Measurements from ENCODE around the gene OGFOD2.

The OGFOD2 gene

DNA sequence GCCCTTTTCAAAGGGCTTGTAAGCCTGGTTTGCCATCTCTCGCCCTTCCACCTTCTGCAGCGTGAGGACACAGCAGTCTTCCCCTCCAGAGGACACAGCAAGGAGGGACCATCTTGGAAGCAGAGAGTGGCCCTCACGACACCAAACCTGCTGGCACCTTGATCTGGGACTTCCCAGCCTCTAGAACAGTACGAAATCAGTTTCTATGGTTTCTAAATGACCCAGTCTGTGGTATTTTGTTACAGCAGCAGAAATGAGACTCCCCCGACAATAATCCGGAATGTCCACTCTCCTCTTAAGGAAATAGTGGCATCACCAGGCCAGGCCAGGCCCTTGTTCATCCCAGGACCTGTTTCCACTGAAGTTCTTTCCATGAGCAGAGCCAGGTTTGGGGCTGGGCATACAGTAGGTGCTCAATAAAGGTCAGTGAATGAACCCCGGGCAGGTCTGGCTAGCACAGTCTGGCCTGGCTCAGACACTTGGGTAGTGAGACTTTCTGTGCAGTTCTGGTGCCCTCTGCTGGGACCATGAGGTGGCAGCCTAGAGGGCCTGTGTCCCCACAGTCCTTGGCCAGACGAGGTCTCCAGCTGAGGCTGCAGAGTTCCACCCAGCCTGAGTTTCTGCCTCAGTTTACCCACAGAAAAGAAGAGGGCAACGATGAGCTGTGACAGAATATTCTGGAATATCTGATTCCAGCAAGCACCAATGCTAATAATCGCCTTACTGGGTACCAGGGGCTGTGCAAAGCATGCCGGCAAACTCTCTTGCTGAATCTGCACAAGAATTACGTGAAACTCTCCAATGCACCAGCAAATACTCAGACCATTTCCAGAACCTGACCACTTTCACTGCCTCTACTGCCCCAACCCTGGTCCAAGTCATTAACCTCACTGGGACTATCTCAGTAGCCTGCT is 22.8 kb upstream of the OGFOD2 start:
- Histone ChIP-seq H3K79me2 (ENCODE audit: control insufficient read depth, insufficient read depth, low read length, unreplicated experiment) (no peaks in the 10 kb centered on the region), H3K27me3 (ENCODE audit: insufficient read depth, low read length) (no peaks in the 10 kb centered on the region), H3K36me3 (ENCODE audit: insufficient read depth, low read length) (no peaks in the 10 kb centered on the region), H3K27ac (ENCODE audit: low read depth, low read length) (peak overlapping the region; percentile 52; the same call in 1 of the 2 replicates), H3K4me3 (ENCODE audit: low read depth, low read length) (no peak overlapping the region), H2AFZ (ENCODE audit: low read length, unreplicated experiment) (no peak overlapping the region), H3K4me1 (ENCODE audit: control insufficient read depth, insufficient read depth, low read length, unreplicated experiment) (peaks cover 15% of the 10 kb centered on the region)

DNA sequence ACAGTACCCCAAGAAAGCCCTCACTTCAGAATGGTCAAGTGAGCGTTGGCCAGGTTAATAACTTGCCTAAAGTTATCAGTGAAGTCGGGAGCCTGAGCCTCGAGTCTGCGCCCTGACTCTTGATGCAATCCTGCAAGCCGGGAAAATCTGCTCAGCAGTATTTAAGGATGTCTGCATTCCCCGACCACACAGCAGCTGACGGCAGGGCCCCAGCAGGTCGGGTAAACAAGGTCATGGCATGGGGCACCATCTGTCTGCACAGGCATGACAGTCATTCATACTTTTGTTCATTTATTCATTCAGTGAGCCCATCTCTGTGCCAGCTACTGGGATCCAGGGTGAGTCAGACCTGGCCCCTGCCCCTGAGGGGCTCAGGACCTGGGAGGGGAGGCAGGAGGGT is 19.9 kb upstream of the OGFOD2 start:
- Histone ChIP-seq H3K4me3 (ENCODE audit: low read depth, low read length) (no peak overlapping the region), H3K79me2 (ENCODE audit: control insufficient read depth, insufficient read depth, low read length, unreplicated experiment) (no peaks in the 10 kb centered on the region), H3K27me3 (ENCODE audit: insufficient read depth, low read length) (no peaks in the 10 kb centered on the region), H3K27ac (ENCODE audit: low read depth, low read length) (no peak overlapping the region), H3K4me1 (ENCODE audit: control insufficient read depth, insufficient read depth, low read length, unreplicated experiment) (peaks cover 9% of the 10 kb centered on the region), H3K36me3 (ENCODE audit: insufficient read depth, low read length) (no peaks in the 10 kb centered on the region), H2AFZ (ENCODE audit: low read length, unreplicated experiment) (no peak overlapping the region)

DNA sequence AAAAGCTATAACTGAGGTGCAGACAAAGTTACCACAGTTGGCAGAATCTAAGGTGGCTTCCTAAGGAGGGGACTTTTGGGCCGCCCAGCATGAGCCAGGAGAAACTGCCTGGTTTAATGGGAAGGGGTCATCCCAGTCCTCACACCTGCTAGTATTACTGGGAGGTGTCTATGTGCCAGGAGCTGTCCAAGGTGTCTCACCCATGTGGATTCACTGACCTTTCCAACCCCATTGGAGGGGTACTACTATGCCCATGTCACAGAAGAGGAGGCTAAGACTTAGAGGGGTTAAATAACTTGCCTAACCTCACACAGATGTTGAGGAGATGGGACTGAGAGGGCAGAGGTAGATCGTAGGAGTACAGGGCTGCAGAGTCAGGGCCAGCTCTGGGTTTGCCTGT is 19.0 kb upstream of the OGFOD2 start:
- Histone ChIP-seq H3K36me3 (ENCODE audit: insufficient read depth, low read length) (no peaks in the 10 kb centered on the region), H3K4me3 (ENCODE audit: low read depth, low read length) (no peak overlapping the region), H3K27ac (ENCODE audit: low read depth, low read length) (no peak overlapping the region), H2AFZ (ENCODE audit: low read length, unreplicated experiment) (no peak overlapping the region), H3K27me3 (ENCODE audit: insufficient read depth, low read length) (no peaks in the 10 kb centered on the region), H3K79me2 (ENCODE audit: control insufficient read depth, insufficient read depth, low read length, unreplicated experiment) (no peaks in the 10 kb centered on the region), H3K4me1 (ENCODE audit: control insufficient read depth, insufficient read depth, low read length, unreplicated experiment) (peaks cover 9% of the 10 kb centered on the region)

DNA sequence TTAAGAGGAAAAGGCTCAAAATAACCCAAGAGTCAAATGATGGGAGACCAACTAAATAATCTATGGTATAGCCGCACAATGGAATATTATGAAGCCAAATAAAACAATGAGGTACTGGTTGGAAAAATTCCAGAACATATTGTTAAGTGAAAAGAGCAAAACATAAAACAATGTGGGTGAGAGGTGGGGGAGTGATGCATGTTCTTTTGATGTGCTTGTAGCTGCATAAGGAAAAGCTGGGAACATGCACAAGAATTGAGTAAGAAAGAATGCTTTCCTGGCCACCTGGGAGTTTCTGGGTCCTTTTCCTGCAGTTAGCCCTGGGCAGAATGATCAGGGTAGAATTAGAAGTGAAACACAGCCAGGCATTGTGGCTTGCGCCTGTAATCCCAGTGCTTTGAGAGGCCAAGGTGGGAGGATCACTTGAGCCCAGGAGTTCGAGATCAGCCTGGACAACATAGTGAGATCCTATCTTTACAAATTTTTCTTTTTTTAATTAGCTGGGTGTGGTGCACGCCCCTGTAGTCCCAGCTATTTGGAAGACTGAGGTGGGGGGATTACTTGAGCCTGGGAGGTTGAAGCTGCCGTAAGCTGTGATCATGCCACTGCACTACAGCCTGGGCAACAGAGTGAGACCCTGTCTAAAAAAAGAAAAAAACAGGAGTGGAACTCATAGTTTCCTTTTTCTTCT is 16.7 kb upstream of the OGFOD2 start:
- no peaks in the 10 kb centered on the region for H3K79me2 ChIP-seq (ENCODE audit: control insufficient read depth, insufficient read depth, low read length, unreplicated experiment)
- H2AFZ ChIP-seq (ENCODE audit: low read length, unreplicated experiment): no peak overlapping the region
- H3K27ac ChIP-seq (ENCODE audit: low read depth, low read length): no peak overlapping the region
- H3K27me3 ChIP-seq (ENCODE audit: insufficient read depth, low read length): no peaks in the 10 kb centered on the region
- peaks cover under 1% of the 10 kb centered on the region for H3K4me1 ChIP-seq (ENCODE audit: control insufficient read depth, insufficient read depth, low read length, unreplicated experiment)
- H3K4me3 ChIP-seq (ENCODE audit: low read depth, low read length): no peak overlapping the region
- H3K36me3 ChIP-seq (ENCODE audit: insufficient read depth, low read length): no peaks in the 10 kb centered on the region

DNA sequence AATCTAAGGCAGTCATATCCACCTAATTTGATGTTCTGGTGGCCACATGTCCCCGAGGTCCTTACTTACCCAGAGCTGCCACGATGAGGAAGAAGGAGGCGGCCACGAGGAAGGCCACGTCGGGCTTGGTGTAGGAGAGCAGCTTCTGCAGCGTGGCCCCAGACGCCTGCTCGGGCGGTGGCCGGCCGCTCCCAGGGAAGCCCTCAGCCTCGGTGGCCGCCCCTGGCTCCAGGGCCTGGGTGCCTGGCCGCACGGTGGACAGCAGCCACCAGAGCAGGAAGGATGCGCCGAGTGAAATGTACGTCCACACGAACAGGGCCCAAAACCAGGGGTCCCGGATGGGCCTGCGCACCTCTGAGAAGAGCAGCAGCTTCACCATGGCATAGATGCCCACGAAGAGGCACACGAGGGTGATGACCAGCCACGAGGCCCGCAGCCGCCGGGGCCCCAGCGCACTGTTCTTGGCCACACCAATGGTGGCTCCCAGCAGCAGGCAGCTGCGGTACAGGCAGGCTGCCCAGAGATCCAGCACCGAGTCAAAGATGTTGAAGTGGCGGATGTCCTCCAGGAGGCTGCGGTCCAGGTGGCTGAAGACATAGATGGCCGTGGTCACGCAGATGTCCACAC is 15.4 kb upstream of the OGFOD2 start:
- H3K79me2 ChIP-seq (ENCODE audit: control insufficient read depth, insufficient read depth, low read length, unreplicated experiment): peaks cover 4% of the 10 kb centered on the region
- no peaks in the 10 kb centered on the region for H3K27me3 ChIP-seq (ENCODE audit: insufficient read depth, low read length)
- H3K4me1 ChIP-seq (ENCODE audit: control insufficient read depth, insufficient read depth, low read length, unreplicated experiment): peaks cover 14% of the 10 kb centered on the region
- H3K27ac ChIP-seq (ENCODE audit: low read depth, low read length): no peak overlapping the region
- no peak overlapping the region for H2AFZ ChIP-seq (ENCODE audit: low read length, unreplicated experiment)
- no peaks in the 10 kb centered on the region for H3K36me3 ChIP-seq (ENCODE audit: insufficient read depth, low read length)
- no peak overlapping the region for H3K4me3 ChIP-seq (ENCODE audit: low read depth, low read length)

DNA sequence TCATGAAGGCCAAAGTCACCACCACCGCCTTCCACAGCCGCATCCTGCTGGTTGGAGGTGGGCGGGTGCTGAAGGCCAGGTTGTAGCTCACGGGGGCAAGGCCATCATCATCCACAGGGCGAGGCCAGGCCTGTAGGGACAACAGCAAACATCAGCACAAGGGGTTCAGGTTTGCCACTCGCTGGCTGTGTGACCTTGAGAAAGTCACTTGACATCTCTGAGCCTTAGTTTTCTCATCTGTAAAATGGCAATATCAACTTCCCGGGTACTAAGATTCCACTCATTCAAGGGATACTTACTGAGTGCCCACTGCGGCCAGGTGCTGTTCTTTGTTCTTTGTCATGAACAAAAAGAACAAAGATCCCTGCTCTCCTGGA is 14.9 kb upstream of the OGFOD2 start:
- H3K4me3 ChIP-seq (ENCODE audit: low read depth, low read length): no peak overlapping the region
- peaks cover 8% of the 10 kb centered on the region for H3K79me2 ChIP-seq (ENCODE audit: control insufficient read depth, insufficient read depth, low read length, unreplicated experiment)
- no peaks in the 10 kb centered on the region for H3K27me3 ChIP-seq (ENCODE audit: insufficient read depth, low read length)
- H3K27ac ChIP-seq (ENCODE audit: low read depth, low read length): no peak overlapping the region
- H3K4me1 ChIP-seq (ENCODE audit: control insufficient read depth, insufficient read depth, low read length, unreplicated experiment): peaks cover 19% of the 10 kb centered on the region
- H3K36me3 ChIP-seq (ENCODE audit: insufficient read depth, low read length): no peaks in the 10 kb centered on the region
- H2AFZ ChIP-seq (ENCODE audit: low read length, unreplicated experiment): no peak overlapping the region

DNA sequence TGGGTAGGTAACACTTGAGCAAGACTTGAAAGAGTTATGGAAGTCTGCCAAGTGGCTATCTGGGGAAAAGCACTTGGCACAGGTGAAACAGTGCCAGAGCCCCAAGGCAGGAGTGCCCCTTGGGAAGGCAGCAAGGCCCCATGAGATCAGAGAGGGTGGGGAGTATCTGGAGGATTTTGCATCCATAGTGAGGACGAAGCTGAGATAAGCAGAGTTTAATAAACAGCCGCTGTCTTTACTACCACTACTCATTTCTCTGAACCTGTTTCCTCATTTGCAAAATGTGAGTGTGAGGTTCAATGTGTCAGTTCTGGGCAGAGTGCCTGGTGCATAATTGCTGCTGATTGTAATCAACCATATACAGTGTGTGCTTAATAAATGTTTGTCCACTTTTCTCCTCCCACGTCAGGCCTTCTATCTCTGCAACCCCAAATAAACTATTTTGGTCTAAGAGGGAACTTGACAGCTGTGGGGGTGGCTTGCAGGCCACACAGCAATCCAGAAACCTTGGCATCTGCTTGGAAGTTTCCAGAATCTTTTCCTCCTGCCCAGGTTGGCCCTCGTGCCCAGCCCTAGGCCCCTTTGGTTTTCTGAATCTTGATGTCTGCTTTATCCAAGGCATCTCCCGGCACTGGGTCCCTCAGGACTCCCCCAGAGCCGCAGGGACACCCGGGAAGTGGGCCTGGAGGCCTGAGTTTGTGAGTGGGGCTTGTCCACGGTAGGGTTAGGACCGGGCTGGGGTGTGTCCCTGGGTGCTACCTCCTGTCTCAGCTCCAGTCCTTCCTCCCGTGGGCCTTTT is 13.3 kb upstream of the OGFOD2 start:
- H3K79me2 ChIP-seq (ENCODE audit: control insufficient read depth, insufficient read depth, low read length, unreplicated experiment): peaks cover 8% of the 10 kb centered on the region
- peaks cover 19% of the 10 kb centered on the region for H3K4me1 ChIP-seq (ENCODE audit: control insufficient read depth, insufficient read depth, low read length, unreplicated experiment)
- no peak overlapping the region for H2AFZ ChIP-seq (ENCODE audit: low read length, unreplicated experiment)
- no peaks in the 10 kb centered on the region for H3K36me3 ChIP-seq (ENCODE audit: insufficient read depth, low read length)
- H3K4me3 ChIP-seq (ENCODE audit: low read depth, low read length): no peak overlapping the region
- no peak overlapping the region for H3K27ac ChIP-seq (ENCODE audit: low read depth, low read length)
- no peaks in the 10 kb centered on the region for H3K27me3 ChIP-seq (ENCODE audit: insufficient read depth, low read length)

DNA sequence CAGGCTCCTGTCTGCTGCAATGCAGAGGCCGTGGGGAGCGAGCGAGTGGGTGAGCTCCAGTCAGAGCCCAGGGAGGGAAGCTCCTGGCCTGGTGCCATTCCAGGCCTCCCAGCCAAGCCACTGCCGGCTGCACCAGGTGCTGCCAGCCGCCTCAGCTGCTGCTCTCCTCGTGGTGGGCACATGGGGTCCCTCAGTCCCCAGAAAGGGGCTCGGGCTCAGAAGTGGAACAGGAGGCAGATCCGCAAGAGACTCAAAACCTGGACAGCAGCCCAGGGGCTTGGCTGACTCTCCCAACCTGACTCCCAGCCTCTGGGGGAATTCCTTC is 11.1 kb upstream of the OGFOD2 start:
- H3K27me3 ChIP-seq (ENCODE audit: insufficient read depth, low read length): no peaks in the 10 kb centered on the region
- H3K4me3 ChIP-seq (ENCODE audit: low read depth, low read length): no peak overlapping the region
- no peak overlapping the region for H2AFZ ChIP-seq (ENCODE audit: low read length, unreplicated experiment)
- no peaks in the 10 kb centered on the region for H3K36me3 ChIP-seq (ENCODE audit: insufficient read depth, low read length)
- peaks cover 8% of the 10 kb centered on the region for H3K79me2 ChIP-seq (ENCODE audit: control insufficient read depth, insufficient read depth, low read length, unreplicated experiment)
- no peak overlapping the region for H3K27ac ChIP-seq (ENCODE audit: low read depth, low read length)
- peaks cover 19% of the 10 kb centered on the region for H3K4me1 ChIP-seq (ENCODE audit: control insufficient read depth, insufficient read depth, low read length, unreplicated experiment)

DNA sequence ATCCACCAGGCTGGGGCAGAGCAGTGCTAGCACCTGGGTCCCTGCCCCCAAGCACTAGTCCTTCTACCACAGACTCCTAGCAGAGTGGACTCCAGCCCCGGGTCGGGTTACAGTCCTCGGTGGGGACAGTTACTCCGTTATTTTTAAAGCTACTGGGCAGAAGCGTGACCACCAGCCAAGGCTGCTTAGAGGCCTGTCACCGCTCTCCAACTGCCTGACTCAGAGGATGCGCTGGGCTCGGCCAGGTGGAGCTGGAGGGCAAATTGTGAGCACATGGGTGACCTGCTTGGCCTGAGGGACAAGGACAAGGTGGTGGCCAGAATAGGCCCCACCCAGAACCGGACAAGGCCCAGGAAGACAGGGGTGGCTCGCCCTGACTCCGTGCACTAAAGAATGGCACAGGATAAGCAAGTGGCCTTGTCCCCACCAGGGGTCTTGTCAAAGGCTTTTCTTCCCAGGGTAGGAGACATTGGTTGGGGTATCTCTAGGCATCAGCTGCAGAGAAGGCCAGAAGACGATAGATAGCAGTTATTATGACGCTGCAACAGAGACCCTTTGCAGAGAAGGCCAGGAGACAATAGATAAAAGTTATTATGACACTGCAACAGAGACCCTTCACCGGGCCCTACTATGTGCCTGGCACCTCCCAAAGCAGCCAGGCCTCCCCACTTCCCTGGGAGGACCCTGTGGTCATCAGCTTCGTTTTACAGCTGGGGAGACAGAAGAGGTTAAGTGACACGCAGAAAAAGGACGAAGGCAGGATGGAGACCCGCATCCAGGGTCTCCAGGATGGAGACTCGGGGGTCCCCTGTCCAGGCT is 10.4 kb upstream of the OGFOD2 start:
- H3K4me3 ChIP-seq (ENCODE audit: low read depth, low read length): peak overlapping the region; percentile 94
- no peaks in the 10 kb centered on the region for H3K27me3 ChIP-seq (ENCODE audit: insufficient read depth, low read length)
- no peaks in the 10 kb centered on the region for H3K36me3 ChIP-seq (ENCODE audit: insufficient read depth, low read length)
- peaks cover 8% of the 10 kb centered on the region for H3K79me2 ChIP-seq (ENCODE audit: control insufficient read depth, insufficient read depth, low read length, unreplicated experiment)
- no peak overlapping the region for H3K27ac ChIP-seq (ENCODE audit: low read depth, low read length)
- no peak overlapping the region for H2AFZ ChIP-seq (ENCODE audit: low read length, unreplicated experiment)
- H3K4me1 ChIP-seq (ENCODE audit: control insufficient read depth, insufficient read depth, low read length, unreplicated experiment): peaks cover 19% of the 10 kb centered on the region

DNA sequence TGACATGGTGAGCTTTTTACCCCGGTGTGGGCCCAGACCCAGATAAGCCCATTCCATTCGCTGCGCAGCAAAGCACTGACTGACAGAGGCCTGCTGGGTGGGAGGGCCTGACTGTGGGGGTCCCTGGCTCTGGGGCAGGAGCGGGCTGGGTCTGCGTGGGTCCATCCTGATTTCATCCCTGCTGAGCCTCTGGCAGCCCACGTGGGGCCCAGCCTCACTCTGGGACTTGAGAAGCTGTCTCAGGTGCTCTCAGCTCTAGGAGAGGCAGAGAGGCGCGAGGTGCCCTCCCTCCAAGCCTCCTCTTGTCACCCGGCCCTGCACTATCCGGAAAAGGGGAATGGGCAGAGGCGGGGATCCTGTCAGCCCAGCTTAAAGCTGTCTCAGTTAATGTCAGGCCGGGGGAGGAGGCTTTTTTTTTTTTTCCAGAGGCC is 9.7 kb upstream of the OGFOD2 start:
- Histone ChIP-seq H3K4me3 (ENCODE audit: low read depth, low read length) (peak overlapping the region; percentile 94), H3K79me2 (ENCODE audit: control insufficient read depth, insufficient read depth, low read length, unreplicated experiment) (peaks cover 8% of the 10 kb centered on the region), H3K36me3 (ENCODE audit: insufficient read depth, low read length) (no peaks in the 10 kb centered on the region), H3K27me3 (ENCODE audit: insufficient read depth, low read length) (no peaks in the 10 kb centered on the region), H2AFZ (ENCODE audit: low read length, unreplicated experiment) (no peak overlapping the region), H3K4me1 (ENCODE audit: control insufficient read depth, insufficient read depth, low read length, unreplicated experiment) (peaks cover 19% of the 10 kb centered on the region), H3K27ac (ENCODE audit: low read depth, low read length) (no peak overlapping the region)

All from ACC112 (cell line).